Ovary (tissue), 3 donors: Measurements from ENCODE around the gene MAU2.

Experiments used
- CTCF ChIP-seq, 3 donors: fragments of 450-650 bp in 2 of 3; fragments of 200-600 bp in 1 of 3; IDR thresholded peaks; one replicate each; pipeline versions ENCODE4 v1.5.1 to v1.8.0; 2016 to 2022; ENCODE audit warnings: antibody characterized with exemption in 3 of 3, mild to moderate bottlenecking in 1 of 3
- POLR2A ChIP-seq: fragments of 450-650 bp; IDR thresholded peaks from one replicate; pipeline ENCODE4 v1.6.1; 2017; ENCODE audit warnings: antibody characterized with exemption, mild to moderate bottlenecking, moderate library complexity
- donor health status: DM: no; HTN: no; CAD: no.

GRCh38 chr19:19354932-19355331, 34.3 kb downstream of the MAU2 start:
- TF ChIP-seq POLR2A (no peak), CTCF (IDR thresholded peaks at IDR 0.05) (no peak)
